ENCODE data around the gene GPC3.

The GPC3 gene

GRCh38 chrX:133602881-133603280, 382.5 kb downstream of the GPC3 start:
- TF ChIP-seq, protein P1, sequence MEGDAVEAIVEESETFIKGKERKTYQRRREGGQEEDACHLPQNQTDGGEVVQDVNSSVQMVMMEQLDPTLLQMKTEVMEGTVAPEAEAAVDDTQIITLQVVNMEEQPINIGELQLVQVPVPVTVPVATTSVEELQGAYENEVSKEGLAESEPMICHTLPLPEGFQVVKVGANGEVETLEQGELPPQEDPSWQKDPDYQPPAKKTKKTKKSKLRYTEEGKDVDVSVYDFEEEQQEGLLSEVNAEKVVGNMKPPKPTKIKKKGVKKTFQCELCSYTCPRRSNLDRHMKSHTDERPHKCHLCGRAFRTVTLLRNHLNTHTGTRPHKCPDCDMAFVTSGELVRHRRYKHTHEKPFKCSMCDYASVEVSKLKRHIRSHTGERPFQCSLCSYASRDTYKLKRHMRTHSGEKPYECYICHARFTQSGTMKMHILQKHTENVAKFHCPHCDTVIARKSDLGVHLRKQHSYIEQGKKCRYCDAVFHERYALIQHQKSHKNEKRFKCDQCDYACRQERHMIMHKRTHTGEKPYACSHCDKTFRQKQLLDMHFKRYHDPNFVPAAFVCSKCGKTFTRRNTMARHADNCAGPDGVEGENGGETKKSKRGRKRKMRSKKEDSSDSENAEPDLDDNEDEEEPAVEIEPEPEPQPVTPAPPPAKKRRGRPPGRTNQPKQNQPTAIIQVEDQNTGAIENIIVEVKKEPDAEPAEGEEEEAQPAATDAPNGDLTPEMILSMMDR (conservative IDR thresholded peaks at IDR 0.05; ENCODE audit: control insufficient read depth, insufficient read depth, low read depth, low read length), result no peak
- no peak overlapping the region for H3K4me3 ChIP-seq (ENCODE audit: control insufficient read depth, low read depth, low read length)
- no peak for DNase-seq (ENCODE audit: low read depth)

DNA sequence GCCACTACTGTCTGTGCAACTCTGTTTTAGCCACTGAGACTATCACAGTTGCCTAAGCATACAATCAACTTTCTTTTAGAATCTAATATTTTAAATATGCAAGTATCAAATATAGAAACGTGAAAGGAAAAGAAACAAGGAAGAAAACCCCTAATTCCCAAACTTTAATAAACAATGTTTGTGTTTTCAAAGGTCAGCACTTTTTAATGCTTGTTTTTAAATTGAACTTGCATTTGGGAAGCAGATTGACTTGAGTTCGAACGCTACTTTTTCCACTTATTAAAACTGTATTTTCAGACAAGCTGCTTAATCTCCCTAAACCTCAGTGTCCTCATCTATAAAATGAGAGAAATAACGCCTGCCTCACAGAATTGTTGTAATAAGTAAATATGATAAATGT, 384.3 kb downstream of the GPC3 start:
- H3K4me3 ChIP-seq (ENCODE audit: control insufficient read depth, low read depth, low read length), result no peak overlapping the region
- TF ChIP-seq, protein P1 (conservative IDR thresholded peaks at IDR 0.05; ENCODE audit: control insufficient read depth, insufficient read depth, low read depth, low read length), result no peak
- no peak for DNase-seq (ENCODE audit: low read depth)

DNA sequence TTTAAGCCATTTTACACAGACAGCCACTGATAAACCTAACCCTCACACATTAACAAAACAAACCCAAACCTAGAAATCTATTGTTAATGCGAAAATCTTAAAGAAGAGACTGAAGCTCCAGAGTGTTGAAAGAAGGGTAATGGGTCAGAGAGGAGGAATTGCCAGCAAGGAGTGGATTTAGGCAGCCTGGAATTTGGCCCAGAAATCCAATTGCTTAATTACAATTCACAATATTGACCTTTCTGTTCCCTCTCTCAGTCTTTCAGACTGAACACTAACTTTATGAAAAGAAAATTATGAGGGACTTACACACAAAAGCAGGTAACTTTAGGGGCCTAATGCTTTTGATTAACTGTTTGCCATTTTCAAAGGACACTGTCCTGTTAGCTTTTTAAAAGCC, 384.9 kb downstream of the GPC3 start:
- H3K4me3 ChIP-seq (ENCODE audit: control insufficient read depth, low read depth, low read length), result no peak overlapping the region
- DNase-seq (ENCODE audit: low read depth), result peak; percentile 13
- TF ChIP-seq, protein P1 (conservative IDR thresholded peaks at IDR 0.05; ENCODE audit: control insufficient read depth, insufficient read depth, low read depth, low read length), result no peak

GRCh38 chrX:133598601-133599335, 386.6 kb downstream of the GPC3 start:
- peak; percentile 36 for DNase-seq (ENCODE audit: low read depth)
- H3K4me3 ChIP-seq (ENCODE audit: control insufficient read depth, low read depth, low read length), result no peak overlapping the region
- TF ChIP-seq, protein P1 (conservative IDR thresholded peaks at IDR 0.05; ENCODE audit: control insufficient read depth, insufficient read depth, low read depth, low read length), result no peak

- DNase-seq (ENCODE audit: low read depth), result peak; percentile 49
Measured at GRCh38 chrX:133594156-133594555, 391.2 kb downstream of the GPC3 start.

DNA sequence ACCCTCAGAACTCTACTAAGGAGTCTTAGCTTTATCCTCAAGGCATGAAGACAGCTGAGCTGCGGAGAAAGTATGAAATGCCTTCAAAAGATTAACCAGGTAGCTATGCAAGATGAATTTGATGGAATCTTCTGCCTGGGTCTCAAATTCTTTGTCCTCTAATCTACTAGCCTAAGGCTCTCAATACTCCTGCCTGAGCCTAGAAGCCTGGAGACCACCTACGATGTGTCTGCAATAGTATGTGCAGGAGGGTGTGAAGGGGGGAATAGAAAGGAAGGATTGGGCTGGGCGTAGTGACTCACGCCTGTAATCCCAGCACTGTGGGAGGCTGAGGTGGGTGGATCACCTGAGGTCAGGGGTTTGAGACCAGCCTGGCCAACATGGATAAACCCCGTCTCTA, 391.9 kb downstream of the GPC3 start:
- TF ChIP-seq, protein P1 (conservative IDR thresholded peaks at IDR 0.05; ENCODE audit: control insufficient read depth, insufficient read depth, low read depth, low read length), result no peak
- no peak for DNase-seq (ENCODE audit: low read depth)
- H3K4me3 ChIP-seq (ENCODE audit: control insufficient read depth, low read depth, low read length), result no peak overlapping the region

More at GRCh38 chrX:133594156-133594555, 391.2 kb downstream of the GPC3 start:
- H3K4me3 ChIP-seq (ENCODE audit: control insufficient read depth, low read depth, low read length), result no peak overlapping the region
- TF ChIP-seq, protein P1 (conservative IDR thresholded peaks at IDR 0.05; ENCODE audit: control insufficient read depth, insufficient read depth, low read depth, low read length), result no peak
